Endothelial cell of umbilical vein (primary cell): ENCODE measurements around the gene ATOX1. TPM values are rescaled to one million over a fixed set of nuclear protein-coding genes. Genes with fewer than 3 reads are reported as not detected.
A peak's percentile ranks its signal among the peaks of the same experiment; 100 is the strongest.

Experiments used
- BruUV-seq: library from RNA; stranded (reverse); fragments of 400-500 nt; replicated peaks from 2 replicates; lab custom pipeline; 2021; lab: Mats Ljungman, UMichigan
- CTCF ChIA-PET: fragments of 300-600, 350-600 bp; sonication (Branson Sonifier 250); formaldehyde crosslinking; loops from one replicate; lab custom pipeline; 2021; ENCODE audit warnings: antibody characterized with exemption, inconsistent platforms; lab: Charles Lee
- POLR2A ChIA-PET: fragments of 300-600, 350-600 bp; sonication (Branson Sonifier 250); formaldehyde crosslinking; loops from one replicate; lab custom pipeline; 2021; ENCODE audit warnings: antibody characterized with exemption, inconsistent platforms; lab: Charles Lee
- DNase-seq: peaks from one replicate; pipeline ENCODE4 v3.0.0-alpha.2; 2011; ENCODE audit warnings: low read depth, low spot score
- FAIRE-seq: peaks from 2 replicates; lab custom pipeline; 2011; peaks lifted over from hg19 to GRCh38; lab: Jason Lieb, UNC
- H2AFZ ChIP-seq: 2 replicates; pipeline ENCODE4 v1.6.0; 2012; ENCODE audit warnings: low read depth, low read length, control low read depth, inconsistent platforms
- H3K27ac ChIP-seq: 2 replicates; pipeline ENCODE4 v1.5.1; 2011; ENCODE audit warnings: low read depth, mild to moderate bottlenecking, control low read depth, low read length, moderate library complexity; ENCODE audit not compliant: insufficient read depth
- H3K27me3 ChIP-seq, 2 experiments: 2 replicates each; pipeline versions ENCODE4 v1.6.0 to v1.6.1; 2011; ENCODE audit warnings: low read length in 2 of 2, mixed read lengths in 1 of 2; ENCODE audit not compliant: control insufficient read depth in 2 of 2, insufficient read depth in 2 of 2
- H3K36me3 ChIP-seq, 2 experiments: 2 replicates in 1 of 2; 3 replicates in 1 of 2; pipeline ENCODE4 v1.5.1; 2011; ENCODE audit warnings: low read length in 2 of 2, mild to moderate bottlenecking in 1 of 2, moderate library complexity in 1 of 2; ENCODE audit not compliant: control insufficient read depth in 2 of 2, insufficient read depth in 2 of 2; ENCODE audit errors: extremely low read depth in 1 of 2
- H3K4me1 ChIP-seq: 3 replicates; pipeline ENCODE4 v1.5.1; 2011; ENCODE audit warnings: mild to moderate bottlenecking, low read length; ENCODE audit not compliant: control insufficient read depth, insufficient read depth; ENCODE audit errors: extremely low read depth
- H3K4me2 ChIP-seq: 2 replicates; pipeline ENCODE4 v1.6.1; 2011; ENCODE audit warnings: low read length, control low read depth, mixed read lengths; ENCODE audit not compliant: insufficient read depth
- H3K4me3 ChIP-seq, 3 experiments: fragments of 200-600 bp in 1 of 3; sonication (generic), shearing (Covaris generic) in 1 of 3; replicated peaks in 1 of 3; 2 replicates each; pipeline ENCODE4 v1.5.1; 2011 to 2016; ENCODE audit warnings: control low read depth in 3 of 3, low read length in 3 of 3, mild to moderate bottlenecking in 2 of 3, inconsistent platforms in 1 of 3, low read depth in 1 of 3, moderate library complexity in 1 of 3; ENCODE audit not compliant: insufficient read depth in 1 of 3
- H3K79me2 ChIP-seq: 2 replicates; pipeline ENCODE4 v1.6.0; 2012; ENCODE audit warnings: low read length, inconsistent platforms; ENCODE audit not compliant: control insufficient read depth, insufficient read depth
- H3K9ac ChIP-seq: replicated peaks from 2 replicates; pipeline ENCODE3; 2011; ENCODE audit warnings: low read length, control low read depth; ENCODE audit not compliant: insufficient read depth; ENCODE audit errors: extremely low read depth
- H3K9me1 ChIP-seq: replicated peaks from 3 replicates; pipeline ENCODE4 v1.6.0; 2011; ENCODE audit warnings: mild to moderate bottlenecking, low read length; ENCODE audit not compliant: control insufficient read depth, insufficient read depth; ENCODE audit errors: extremely low read depth
- H3K9me3 ChIP-seq: replicated peaks from 2 replicates; pipeline ENCODE4 v1.5.1; 2012; ENCODE audit warnings: low read length, inconsistent platforms; ENCODE audit not compliant: control insufficient read depth, insufficient read depth
- H4K20me1 ChIP-seq: replicated peaks from 2 replicates; pipeline ENCODE3; 2011; ENCODE audit warnings: mild to moderate bottlenecking, low read length; ENCODE audit not compliant: control insufficient read depth, insufficient read depth; ENCODE audit errors: extremely low read depth
- CTCF ChIP-seq, 2 donors: IDR thresholded peaks; 1 replicate in 1 of 2; 2 replicates in 1 of 2; pipeline ENCODE4 v1.5.1; 2011; ENCODE audit warnings: low read length in 2 of 2, mild to moderate bottlenecking in 2 of 2, moderate library complexity in 2 of 2, control low read depth in 1 of 2, inconsistent platforms in 1 of 2, low read depth in 1 of 2; ENCODE audit not compliant: insufficient read depth in 1 of 2; ENCODE audit errors: extremely low read depth in 1 of 2
- EZH2 ChIP-seq: IDR thresholded peaks from 2 replicates; pipeline ENCODE4 v1.6.1; 2012; ENCODE audit warnings: borderline replicate concordance, low read depth, mild to moderate bottlenecking, moderate library complexity, low read length, inconsistent platforms; ENCODE audit not compliant: severe bottlenecking
- FOS ChIP-seq: IDR thresholded peaks from 2 replicates; pipeline ENCODE4 v1.6.1; 2011; ENCODE audit warnings: mild to moderate bottlenecking, low read length, moderate library complexity, borderline replicate concordance; ENCODE audit not compliant: insufficient read depth
- GATA2 ChIP-seq: IDR thresholded peaks from 2 replicates; pipeline ENCODE4 v1.7.0; 2011; ENCODE audit warnings: low read depth, mild to moderate bottlenecking, moderate library complexity, mixed read lengths, low read length; ENCODE audit not compliant: insufficient read length, insufficient read depth
- JUN ChIP-seq: IDR thresholded peaks from 2 replicates; pipeline ENCODE4 v1.6.1; 2011; ENCODE audit warnings: borderline replicate concordance, low read depth; ENCODE audit not compliant: insufficient read length, insufficient read depth
- MYC ChIP-seq: IDR thresholded peaks from one replicate; pipeline ENCODE4 v1.6.1; 2011; ENCODE audit warnings: mild to moderate bottlenecking, low read depth, low read length
- POLR2A ChIP-seq: IDR thresholded peaks from 2 replicates; pipeline ENCODE4 v1.6.1; 2012; ENCODE audit warnings: low read depth, mild to moderate bottlenecking, control low read depth, low read length
- POLR2AphosphoS5 ChIP-seq: IDR thresholded peaks from 2 replicates; pipeline ENCODE4 v1.6.1; 2012; ENCODE audit warnings: low read depth, mild to moderate bottlenecking, control low read depth, low read length, moderate library complexity; ENCODE audit not compliant: insufficient read depth
- dilution Hi-C: fragments of 300-500 bp; cut with MboI; formaldehyde crosslinking; loops from one replicate; pipeline ENCODE4 v1.15.0; 2019; ENCODE audit warnings: low sequenced_read_pairs; ENCODE audit not compliant: extremely low pct_ligation_motif_present
- intact Hi-C: fragments of 100-400 bp; cut with micrococcal nuclease; formaldehyde crosslinking; loops from one replicate; pipeline ENCODE4 v1.10.0; 2022
- polyA plus RNA-seq, 4 experiments: library from polyadenylated mRNA; depleted of rRNA in 3 of 4; stranded (reverse) in 3 of 4; unstranded in 1 of 4; fragments of >200 nt; gene quantifications; 2 replicates each; pipeline versions ENCODE4 v1.2.1 to v1.2.3, GENCODE V29; 2011 to 2012; ENCODE audit warnings: missing spikeins in 1 of 4
- total RNA-seq: library from RNA; stranded (reverse); gene quantifications from 2 replicates; pipeline ENCODE4 v1.2.3, GENCODE V29; 2021
- TF ChIP-seq, protein P1 (sequence below): IDR thresholded peaks from 2 replicates; pipeline ENCODE4 v1.6.1; 2011; ENCODE audit not compliant: insufficient read depth, insufficient read length

The ATOX1 gene
- total and polyA plus RNA-seq, 2 donors (not counting 3 experiments of a cell fraction or from before 2014, with no cell fraction given) = 113 to 292 TPM

DNA sequence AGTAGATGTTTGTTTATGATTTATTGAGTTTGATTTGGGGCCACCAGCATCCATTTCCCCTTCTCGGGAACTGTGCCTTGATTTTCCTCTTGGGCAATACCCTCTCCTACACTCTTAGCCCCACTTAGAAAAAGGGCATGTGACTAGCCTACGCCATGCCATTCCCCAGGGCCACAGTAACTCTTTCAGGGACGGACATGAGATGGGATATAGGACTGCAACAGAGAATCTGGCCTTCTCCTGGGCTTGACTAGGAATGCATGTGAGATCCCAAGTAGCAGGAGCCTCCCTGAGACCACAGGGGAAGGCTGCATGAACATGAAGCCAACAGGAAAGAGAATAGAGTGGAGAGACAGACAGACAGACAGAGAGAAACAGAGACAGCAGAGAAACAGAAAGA, 41.0 kb downstream of the ATOX1 start:
- Histone ChIP-seq H3K4me3 (no peak overlapping the region), H3K4me1 (no peaks in the 10 kb centered on the region), H3K9me1 (no peaks in the 10 kb centered on the region), H3K9ac (no peak overlapping the region), H3K4me2 (no peak overlapping the region), H3K36me3 (no peaks in the 10 kb centered on the region), H3K9me3 (no peaks in the 10 kb centered on the region), H3K79me2 (no peaks in the 10 kb centered on the region), H2AFZ (peak overlapping the region; percentile 44), H4K20me1 (no peaks in the 10 kb centered on the region), H3K27me3 (no peaks in the 10 kb centered on the region), H3K27ac (no peak overlapping the region)
- no peak for DNase-seq
- no peak for FAIRE-seq
- CTCF ChIA-PET = interaction anchor here (1.4 to 9.5 kb wide), 8 partner anchors 18 to 65 kb away, joined by 5 to 173 read pairs (median 7); partner anchors contain the start of gene SPARC
- intact Hi-C loops (no loop called here), dilution Hi-C loops (no loop called here)
- POLR2A ChIA-PET = interaction anchor here (1.4 kb wide), 1 partner anchor 30 kb away, joined by 3 read pairs; the partner anchor contains the start of gene SPARC
- no TSS peak for BruUV-seq
- TF ChIP-seq POLR2AphosphoS5 (no peak), POLR2A (no peak), GATA2 (no peak), EZH2 (no peak), CTCF (IDR thresholded peaks at IDR 0.05; ENCODE audit: extremely low read depth in 1 of 2, insufficient read depth in 1 of 2, low read depth in 1 of 2, low read length in 2 of 2) (no peak), JUN (no peak), FOS (no peak), MYC (no peak)
- TF ChIP-seq, protein P1, sequence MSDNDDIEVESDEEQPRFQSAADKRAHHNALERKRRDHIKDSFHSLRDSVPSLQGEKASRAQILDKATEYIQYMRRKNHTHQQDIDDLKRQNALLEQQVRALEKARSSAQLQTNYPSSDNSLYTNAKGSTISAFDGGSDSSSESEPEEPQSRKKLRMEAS = no peak
